Non-pigmented ciliary epithelial cell (primary cell): ENCODE results near the gene PITPNM3.
"Not testable (repeated sequence)": the region's sequence is repeated elsewhere in the genome, so short reads cannot be mapped to it uniquely, and the experiment has no call there.

Experiments
- DNase-seq: peaks from one replicate; pipeline ENCODE4 v3.0.0-alpha.2; 2010; ENCODE audit warnings: low read depth

PITPNM3 gene

GRCh38 chr17:6574687-6575595 lies 18.6 kb upstream of the PITPNM3 start:
- DNase-seq, result peak; percentile 63

- no peak for DNase-seq
Measured at GRCh38 chr17:6573982-6574686, 17.8 kb upstream of the PITPNM3 start.

- DNase-seq, result not testable (repeated sequence)
Measured at GRCh38 chr17:6573495-6573894, 17.1 kb upstream of the PITPNM3 start.

- DNase-seq, result no peak
Measured at GRCh38 chr17:6572972-6573370, 16.6 kb upstream of the PITPNM3 start.

- no peak for DNase-seq
Measured at GRCh38 chr17:6571452-6571781, 15.1 kb upstream of the PITPNM3 start.

GRCh38 chr17:6570731-6571451 lies 14.5 kb upstream of the PITPNM3 start:
- no peak for DNase-seq

- no peak for DNase-seq
Measured at GRCh38 chr17:6569370-6570285, 13.3 kb upstream of the PITPNM3 start.

GRCh38 chr17:6568184-6568758 lies 11.9 kb upstream of the PITPNM3 start:
- DNase-seq, result no peak

- no peak for DNase-seq
Measured at GRCh38 chr17:6567528-6568183, 11.3 kb upstream of the PITPNM3 start.

- no peak for DNase-seq
Measured at GRCh38 chr17:6561446-6561845, 5.1 kb upstream of the PITPNM3 start.

- no peak for DNase-seq
Measured at GRCh38 chr17:6560496-6560895, 4.1 kb upstream of the PITPNM3 start.

GRCh38 chr17:6559753-6560215 lies 3.4 kb upstream of the PITPNM3 start:
- no peak for DNase-seq

- DNase-seq, result no peak
Measured at GRCh38 chr17:6558932-6559752, 2.8 kb upstream of the PITPNM3 start.

- DNase-seq, result no peak
Measured at GRCh38 chr17:6558276-6558675, 1.9 kb upstream of the PITPNM3 start.

- DNase-seq, result no peak
Measured at GRCh38 chr17:6557040-6557438, 684 bp upstream of the PITPNM3 start.

GRCh38 chr17:6555331-6556120 lies 829 bp downstream of the PITPNM3 start:
- no peak for DNase-seq

- DNase-seq, result no peak
Measured at GRCh38 chr17:6554871-6555330, 1.5 kb downstream of the PITPNM3 start.

GRCh38 chr17:6554342-6554741 lies 2.0 kb downstream of the PITPNM3 start:
- no peak for DNase-seq
